ENCODE data around the gene CTNND2.

Gene CTNND2

DNA sequence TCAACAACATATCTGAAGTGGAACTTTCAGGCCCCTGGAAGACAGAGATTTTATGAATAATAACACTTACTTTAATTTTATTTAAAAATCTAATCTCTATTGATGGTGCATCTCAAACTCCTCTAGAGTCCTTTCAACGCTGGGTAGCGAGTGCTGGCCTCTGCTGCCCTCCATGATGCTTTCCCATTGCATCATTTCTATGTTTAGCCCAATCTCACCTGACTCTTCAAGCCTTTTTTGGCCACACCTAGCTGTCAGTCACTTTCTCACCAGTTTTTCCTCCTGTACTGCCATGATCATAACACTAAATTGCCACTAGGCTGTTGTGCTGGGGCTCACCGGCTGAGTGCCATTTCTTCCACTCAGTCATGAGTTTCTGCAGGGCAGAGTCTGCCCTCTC is 747.1 kb downstream of the CTNND2 start:
- ChIA-PET POLR2A (ENCODE audit: low non-redundant PET) (no interaction called here), CTCF (interaction anchor here (0.7 kb wide), 1 partner anchor 25 kb away, joined by 3 read pairs; no protein-coding TSS in a partner anchor)

GRCh38 chr5:11153670-11154382 is 750.4 kb downstream of the CTNND2 start:
- CTCF ChIA-PET, result interaction anchor here (0.6 kb wide), 1 partner anchor 74 kb away, joined by 4 read pairs; no protein-coding TSS in a partner anchor

More for the DNA sequence above, 747.1 kb downstream of the CTNND2 start:
- no peak overlapping the region for H3K27ac ChIP-seq
- DNase-seq (ENCODE audit: low spot score), result no peak
- TF ChIP-seq, protein P1, sequence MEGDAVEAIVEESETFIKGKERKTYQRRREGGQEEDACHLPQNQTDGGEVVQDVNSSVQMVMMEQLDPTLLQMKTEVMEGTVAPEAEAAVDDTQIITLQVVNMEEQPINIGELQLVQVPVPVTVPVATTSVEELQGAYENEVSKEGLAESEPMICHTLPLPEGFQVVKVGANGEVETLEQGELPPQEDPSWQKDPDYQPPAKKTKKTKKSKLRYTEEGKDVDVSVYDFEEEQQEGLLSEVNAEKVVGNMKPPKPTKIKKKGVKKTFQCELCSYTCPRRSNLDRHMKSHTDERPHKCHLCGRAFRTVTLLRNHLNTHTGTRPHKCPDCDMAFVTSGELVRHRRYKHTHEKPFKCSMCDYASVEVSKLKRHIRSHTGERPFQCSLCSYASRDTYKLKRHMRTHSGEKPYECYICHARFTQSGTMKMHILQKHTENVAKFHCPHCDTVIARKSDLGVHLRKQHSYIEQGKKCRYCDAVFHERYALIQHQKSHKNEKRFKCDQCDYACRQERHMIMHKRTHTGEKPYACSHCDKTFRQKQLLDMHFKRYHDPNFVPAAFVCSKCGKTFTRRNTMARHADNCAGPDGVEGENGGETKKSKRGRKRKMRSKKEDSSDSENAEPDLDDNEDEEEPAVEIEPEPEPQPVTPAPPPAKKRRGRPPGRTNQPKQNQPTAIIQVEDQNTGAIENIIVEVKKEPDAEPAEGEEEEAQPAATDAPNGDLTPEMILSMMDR (conservative IDR thresholded peaks at IDR 0.05; ENCODE audit: low read depth), result no peak

DNA sequence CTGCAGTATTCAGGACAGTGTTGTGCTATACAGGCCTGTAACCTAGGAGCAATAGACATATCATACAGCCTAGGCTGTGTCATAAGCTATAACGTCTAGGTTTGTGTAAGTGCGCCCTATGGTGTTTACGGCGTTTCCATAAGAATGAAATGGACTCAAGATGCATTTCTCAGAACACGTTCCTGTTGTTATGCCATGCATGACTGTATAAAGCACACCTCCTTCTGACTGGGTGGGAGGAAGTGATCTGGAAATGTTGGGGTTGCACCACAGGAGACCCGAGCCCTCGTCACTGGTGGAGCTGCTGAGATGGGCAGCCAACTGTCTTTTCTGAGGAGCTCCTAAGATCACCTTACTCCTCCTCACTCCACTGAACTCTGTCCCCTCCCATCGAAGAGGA is 751.9 kb downstream of the CTNND2 start:
- DNase-seq (ENCODE audit: low spot score), result no peak
- POLR2A ChIA-PET (ENCODE audit: low non-redundant PET), result no interaction called here
- CTCF ChIA-PET, result no interaction called here
- H3K27ac ChIP-seq, result no peak overlapping the region
- TF ChIP-seq, protein P1 (conservative IDR thresholded peaks at IDR 0.05; ENCODE audit: low read depth), result no peak

More at GRCh38 chr5:11153670-11154382, 750.4 kb downstream of the CTNND2 start:
- no peak overlapping the region for H3K27ac ChIP-seq
- TF ChIP-seq, protein P1 (conservative IDR thresholded peaks at IDR 0.05; ENCODE audit: low read depth), result no peak
- POLR2A ChIA-PET (ENCODE audit: low non-redundant PET), result no interaction called here
- DNase-seq (ENCODE audit: low spot score), result no peak

- no peak overlapping the region for H3K27ac ChIP-seq
- POLR2A ChIA-PET (ENCODE audit: low non-redundant PET), result no interaction called here
- CTCF ChIA-PET, result interaction anchor here (0.6 kb wide), 2 partner anchors 169 to 200 kb away, joined by 3 read pairs; no protein-coding TSS in a partner anchor
- no peak for DNase-seq (ENCODE audit: low spot score)
- TF ChIP-seq, protein P1 (conservative IDR thresholded peaks at IDR 0.05; ENCODE audit: low read depth), result no peak
These were observed 753.3 kb downstream of the CTNND2 start for GRCh38 chr5:11150976-11151375.

DNA sequence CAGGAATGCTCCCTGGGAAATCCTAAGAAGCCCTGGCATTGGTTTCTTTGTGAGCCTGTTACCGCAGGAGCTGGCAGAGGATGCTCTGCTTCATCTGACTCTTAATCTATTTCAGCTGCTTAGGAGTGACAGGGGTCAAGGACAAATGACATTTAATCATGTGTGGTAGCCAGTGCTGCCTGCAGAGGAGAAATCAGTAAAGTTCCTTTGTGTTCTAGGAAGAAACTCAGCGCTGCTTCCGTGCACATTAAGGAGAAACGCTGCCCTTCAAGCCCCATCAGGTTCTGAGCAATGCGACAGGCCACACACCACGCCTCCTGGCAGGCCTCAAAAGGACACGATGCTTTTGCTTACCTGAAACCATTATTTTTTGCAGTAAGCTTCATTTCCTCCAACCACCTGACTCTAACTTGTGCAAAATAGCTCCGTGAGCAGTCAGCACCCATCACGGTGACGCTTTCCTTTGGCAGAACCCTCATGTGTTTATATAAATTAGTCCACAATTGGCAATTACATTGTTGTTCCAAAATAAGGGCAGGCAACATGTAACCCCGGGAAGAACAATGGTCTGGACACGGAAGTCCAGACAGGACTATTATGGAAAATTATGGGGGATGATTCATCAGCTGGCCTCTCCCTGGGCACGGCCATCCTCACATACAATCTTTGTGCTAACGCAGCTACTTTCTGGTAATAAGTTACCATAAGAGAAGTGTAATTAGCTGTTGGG is 755.3 kb downstream of the CTNND2 start:
- ChIA-PET POLR2A (ENCODE audit: low non-redundant PET) (no interaction called here), CTCF (no interaction called here)
- TF ChIP-seq, protein P1 (conservative IDR thresholded peaks at IDR 0.05; ENCODE audit: low read depth), result no peak
- no peak overlapping the region for H3K27ac ChIP-seq
- no peak for DNase-seq (ENCODE audit: low spot score)

GRCh38 chr5:11146171-11146570 is 758.1 kb downstream of the CTNND2 start:
- POLR2A ChIA-PET (ENCODE audit: low non-redundant PET), result no interaction called here
- no peak overlapping the region for H3K27ac ChIP-seq
- TF ChIP-seq, protein P1 (conservative IDR thresholded peaks at IDR 0.05; ENCODE audit: low read depth), result no peak
- no peak for DNase-seq (ENCODE audit: low spot score)
- CTCF ChIA-PET, result interaction anchor here (0.6 kb wide), 1 partner anchor 324 kb away, joined by 4 read pairs; no protein-coding TSS in a partner anchor

Data from RWPE1 (cell line).